Liver (tissue), 9 donors: Measurements from ENCODE around the gene KCNQ4. TPM values are rescaled to one million over a fixed set of nuclear protein-coding genes. Genes with fewer than 3 reads are reported as not detected.

Experiments used
- DNase-seq: peaks from one replicate; pipeline ENCODE4 v3.0.0-alpha.2; 2017; ENCODE audit warnings: low spot score
- H3K27ac ChIP-seq, 2 donors: one replicate each; pipeline ENCODE4 v1.7.0; 2013; ENCODE audit warnings: inconsistent platforms in 2 of 2, low read length in 2 of 2, control low read depth in 1 of 2, low read depth in 1 of 2, mild to moderate bottlenecking in 1 of 2
- H3K27me3 ChIP-seq, 4 donors: one replicate each; pipeline versions ENCODE4 v1.6.1 to v1.7.0; 2013; ENCODE audit warnings: low read length in 3 of 4, inconsistent platforms in 1 of 4, mild to moderate bottlenecking in 1 of 4, moderate library complexity in 1 of 4; ENCODE audit not compliant: control insufficient read depth in 4 of 4, insufficient read depth in 4 of 4
- H3K36me3 ChIP-seq, 4 donors: one replicate each; pipeline versions ENCODE4 v1.6.1 to v1.7.0; 2013; ENCODE audit warnings: low read length in 3 of 4, mild to moderate bottlenecking in 3 of 4, low read depth in 1 of 4, moderate library complexity in 1 of 4; ENCODE audit not compliant: control insufficient read depth in 4 of 4, insufficient read depth in 3 of 4
- H3K4me1 ChIP-seq, 4 donors: one replicate each; pipeline versions ENCODE4 v1.6.1 to v1.7.0; 2013; ENCODE audit warnings: low read length in 3 of 4, mild to moderate bottlenecking in 3 of 4, moderate library complexity in 1 of 4; ENCODE audit not compliant: control insufficient read depth in 4 of 4, insufficient read depth in 4 of 4
- H3K4me3 ChIP-seq, 3 donors: one replicate each; pipeline versions ENCODE4 v1.6.1 to v1.7.0; 2013; ENCODE audit warnings: low read length in 3 of 3, control low read depth in 1 of 3, low read depth in 1 of 3, mild to moderate bottlenecking in 1 of 3
- H3K9ac ChIP-seq, 2 donors: one replicate each; pipeline ENCODE4 v1.7.0; 2013; ENCODE audit warnings: low read length in 2 of 2, mild to moderate bottlenecking in 2 of 2, moderate library complexity in 2 of 2, control low read depth in 1 of 2, low read depth in 1 of 2
- H3K9me3 ChIP-seq, 4 donors: one replicate each; pipeline versions ENCODE4 v1.6.1 to v1.7.0; 2013; ENCODE audit warnings: low read length in 3 of 4; ENCODE audit not compliant: control insufficient read depth in 4 of 4
- ATF3 ChIP-seq: IDR thresholded peaks from 2 replicates; pipeline ENCODE4 v1.6.1; 2016; ENCODE audit warnings: antibody characterized with exemption
- CTCF ChIP-seq: fragments of 150-350 bp; IDR thresholded peaks from 2 replicates; pipeline ENCODE4 v1.5.1; 2017; ENCODE audit warnings: improper control_type of control experiment, low read depth, low read length; ENCODE audit not compliant: missing input control
- EGR1 ChIP-seq, 2 donors: IDR thresholded peaks; 2 replicates each; pipeline ENCODE4 v1.6.1; 2016 to 2018; ENCODE audit warnings: antibody characterized with exemption in 2 of 2, low read depth in 2 of 2
- FOXA1 ChIP-seq: IDR thresholded peaks from 2 replicates; pipeline ENCODE4 v1.6.1; 2016; ENCODE audit warnings: antibody characterized with exemption
- FOXA2 ChIP-seq: IDR thresholded peaks from 2 replicates; pipeline ENCODE4 v1.6.1; 2016; ENCODE audit warnings: antibody characterized with exemption
- GABPA ChIP-seq, 2 donors: IDR thresholded peaks in 1 of 2; conservative IDR thresholded peaks in 1 of 2; 2 replicates each; pipeline ENCODE4 v1.6.1; 2016; ENCODE audit warnings: antibody characterized with exemption in 2 of 2, mild to moderate bottlenecking in 1 of 2, moderate library complexity in 1 of 2
- HNF4A ChIP-seq, 2 donors: conservative IDR thresholded peaks; 2 replicates each; pipeline ENCODE4 v1.6.1; 2016; ENCODE audit warnings: antibody characterized with exemption in 2 of 2, mild to moderate bottlenecking in 2 of 2
- JUND ChIP-seq, 2 donors: IDR thresholded peaks; 2 replicates each; pipeline ENCODE4 v1.6.1; 2016; ENCODE audit warnings: antibody characterized with exemption in 2 of 2
- RXRA ChIP-seq, 2 donors: IDR thresholded peaks; 2 replicates each; pipeline ENCODE4 v1.6.1; 2017 to 2018; ENCODE audit warnings: antibody characterized with exemption in 2 of 2, mild to moderate bottlenecking in 1 of 2
- SP1 ChIP-seq: IDR thresholded peaks from 2 replicates; pipeline ENCODE4 v1.6.1; 2018; ENCODE audit warnings: antibody characterized with exemption, mild to moderate bottlenecking
- TAF1 ChIP-seq: conservative IDR thresholded peaks from 2 replicates; pipeline ENCODE4 v1.6.1; 2016; ENCODE audit warnings: antibody characterized with exemption, mild to moderate bottlenecking
- YY1 ChIP-seq: IDR thresholded peaks from 2 replicates; pipeline ENCODE4 v1.6.1; 2016; ENCODE audit warnings: antibody characterized with exemption, mild to moderate bottlenecking
- ZBTB33 ChIP-seq: IDR thresholded peaks from 2 replicates; pipeline ENCODE4 v1.6.1; 2016; ENCODE audit warnings: antibody characterized with exemption
- WGBS: extraction: QIAGEN DNeasy Blood & Tissue Kit; methylation state at CpG from one replicate; pipeline ENCODE4 v1.1.7; 2013; 5-methylcytosine and 5-hydroxymethylcytosine counted together
- polyA plus RNA-seq, 2 donors: library from polyadenylated mRNA; stranded (reverse) in 1 of 2; unstranded in 1 of 2; fragments of 200-250 nt in 1 of 2; fragments of >200 nt in 1 of 2; fragmentation: Nextera tagmentation in 1 of 2; extraction: Ambion mirVana in 1 of 2; gene quantifications; one replicate each; pipeline versions ENCODE4 v1.2.1 to v1.2.3, GENCODE V29; 2013 to 2015
- total RNA-seq, 2 donors: library from RNA; depleted of rRNA; stranded (reverse); fragments of >200 nt; gene quantifications; one replicate each; pipeline ENCODE4 v1.2.3, GENCODE V29; 2014
- TF ChIP-seq, protein P1 (sequence below): IDR thresholded peaks from 2 replicates; pipeline ENCODE4 v1.6.1; 2016; ENCODE audit warnings: antibody characterized with exemption
- donor health status: healthy.
- donor health status: healthy.
- donor health status: healthy.
- donor health status: healthy.
- donor health status: healthy.

The KCNQ4 gene
- total and polyA plus RNA-seq, 4 donors = 0.10 to 2.1 (median 0.27) TPM

GRCh38 chr1:40806240-40806639, 22.7 kb downstream of the KCNQ4 start:
- Histone ChIP-seq H3K27ac (no peak overlapping the region), H3K4me1 (peaks cover 1 to 7% (median 4%) of the 10 kb centered on the region in 4 donors), H3K9ac (no peak overlapping the region), H3K9me3 (no peaks in the 10 kb centered on the region), H3K36me3 (no peaks in the 10 kb centered on the region), H3K4me3 (no peak overlapping the region), H3K27me3 (no peaks in the 10 kb centered on the region)
- no peak for DNase-seq
- 87% methylated on average over 3 of the region's 3 CpGs for WGBS
- TF ChIP-seq TAF1 = no peak
- no peak for TF ChIP-seq GABPA (IDR thresholded peaks at IDR 0.05 in 1 of 2, conservative IDR thresholded peaks at IDR 0.05 in 1 of 2)
- TF ChIP-seq FOXA2 = no peak
- TF ChIP-seq, protein P1, sequence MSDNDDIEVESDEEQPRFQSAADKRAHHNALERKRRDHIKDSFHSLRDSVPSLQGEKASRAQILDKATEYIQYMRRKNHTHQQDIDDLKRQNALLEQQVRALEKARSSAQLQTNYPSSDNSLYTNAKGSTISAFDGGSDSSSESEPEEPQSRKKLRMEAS = no peak
- no peak for TF ChIP-seq SP1
- TF ChIP-seq EGR1 (IDR thresholded peaks at IDR 0.05; ENCODE audit: low read depth in 2 of 2) = no peak
- TF ChIP-seq FOXA1 = no peak
- no peak for TF ChIP-seq RXRA (IDR thresholded peaks at IDR 0.05)
- no peak for TF ChIP-seq JUND (IDR thresholded peaks at IDR 0.05)
- no peak for TF ChIP-seq ZBTB33
- no peak for TF ChIP-seq ATF3

DNA sequence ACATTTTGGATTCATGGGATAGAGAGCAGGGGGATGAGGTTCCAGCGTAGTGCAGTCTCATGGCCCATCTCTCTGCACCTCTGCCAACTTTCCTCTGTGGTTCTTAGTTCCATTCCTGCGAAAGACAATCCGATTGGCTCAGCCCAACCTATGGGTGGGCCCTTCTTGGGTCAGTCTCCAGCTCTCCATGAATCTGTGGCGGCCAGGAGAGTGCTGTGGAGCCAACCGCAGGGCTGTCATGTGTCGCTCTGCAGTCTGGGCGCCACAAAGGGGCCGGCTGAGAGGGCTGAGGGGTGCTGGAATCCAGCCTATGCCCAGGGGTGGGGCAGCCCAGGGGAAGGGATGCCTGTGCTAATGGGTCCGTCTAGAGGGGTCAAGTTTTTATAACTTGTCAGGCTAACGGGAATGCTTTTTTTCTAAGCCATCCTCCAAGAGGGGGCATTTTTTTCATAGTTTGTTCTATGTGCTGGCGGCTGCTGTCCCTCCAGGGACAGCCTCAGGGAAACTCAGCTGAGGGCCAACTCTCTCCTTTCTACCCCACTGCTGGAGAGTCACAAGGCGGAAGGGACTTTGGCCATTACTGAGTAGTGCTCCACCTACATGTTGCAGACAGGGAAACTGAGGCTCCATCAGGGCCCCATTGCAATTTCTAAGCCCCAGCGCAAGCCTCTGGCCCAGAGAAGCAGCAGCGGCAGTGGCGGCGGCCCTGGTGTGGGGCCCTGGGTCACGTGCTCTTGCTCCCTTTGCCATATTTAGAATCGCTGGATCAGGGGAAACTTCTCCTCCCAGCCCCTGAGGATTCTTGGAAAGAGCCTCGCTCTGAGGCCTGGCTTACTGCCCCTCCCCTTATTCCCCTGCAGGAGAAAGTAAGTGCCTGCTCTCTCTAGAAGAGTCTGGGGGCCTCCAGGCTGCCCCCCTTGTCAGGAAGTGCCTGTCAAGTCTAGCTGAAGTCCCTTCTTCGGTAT, 23.4 kb downstream of the KCNQ4 start:
- Histone ChIP-seq H3K27ac (no peak overlapping the region), H3K9ac (no peak overlapping the region), H3K36me3 (no peaks in the 10 kb centered on the region), H3K4me1 (peaks cover 0 to 1% (median 1%) of the 10 kb centered on the region in 4 donors), H3K4me3 (no peak overlapping the region), H3K27me3 (no peaks in the 10 kb centered on the region), H3K9me3 (no peaks in the 10 kb centered on the region)
- DNase-seq = no peak
- 83% methylated on average over 20 of the region's 20 CpGs for WGBS
- TF ChIP-seq EGR1 (IDR thresholded peaks at IDR 0.05; ENCODE audit: low read depth in 2 of 2) (no peak), SP1 (no peak)
- TF ChIP-seq, protein P1 = no peak

GRCh38 chr1:40808002-40808401, 24.4 kb downstream of the KCNQ4 start:
- no peak overlapping the region for H3K4me3 ChIP-seq
- no peaks in the 10 kb centered on the region for H3K36me3 ChIP-seq
- no peaks in the 10 kb centered on the region for H3K27me3 ChIP-seq
- H3K9ac ChIP-seq = no peak overlapping the region
- H3K4me1 ChIP-seq = no peaks in the 10 kb centered on the region
- WGBS = 79% methylated on average over 3 of the region's 3 CpGs
- no peak overlapping the region for H3K27ac ChIP-seq
- DNase-seq = no peak
- no peaks in the 10 kb centered on the region for H3K9me3 ChIP-seq
- TF ChIP-seq JUND (IDR thresholded peaks at IDR 0.05) (no peak), EGR1 (IDR thresholded peaks at IDR 0.05; ENCODE audit: low read depth in 2 of 2) (no peak), HNF4A (conservative IDR thresholded peaks at IDR 0.05) (no peak), YY1 (no peak), CTCF (no peak), RXRA (IDR thresholded peaks at IDR 0.05) (no peak), ZBTB33 (no peak), TAF1 (no peak), GABPA (IDR thresholded peaks at IDR 0.05 in 1 of 2, conservative IDR thresholded peaks at IDR 0.05 in 1 of 2) (no peak), FOXA2 (no peak)
